NCI-H2171 treated with DMSO at 0.1 percent for 48 hours (cell line): ENCODE results near the gene NOD1.
A peak's percentile ranks its signal among the peaks of the same experiment; 100 is the strongest.
"Not testable (repeated sequence)": the region's sequence is repeated elsewhere in the genome, so short reads cannot be mapped to it uniquely, and the experiment has no call there.

ENCODE experiments used
- DNase-seq: peaks from one replicate; lab custom pipeline; 2025; lab: John Stamatoyannopoulos, UW

NOD1 gene

GRCh38 chr7:30413864-30414263 lies 64.7 kb downstream of the NOD1 start:
- DNase-seq, result no peak

GRCh38 chr7:30412782-30413504 lies 65.6 kb downstream of the NOD1 start:
- DNase-seq, result peak; percentile 39

- no peak for DNase-seq
These were observed 66.7 kb downstream of the NOD1 start for GRCh38 chr7:30411897-30412296.

GRCh38 chr7:30411173-30411572 lies 67.4 kb downstream of the NOD1 start:
- DNase-seq, result no peak

GRCh38 chr7:30406664-30407425 lies 71.7 kb downstream of the NOD1 start:
- DNase-seq, result no peak

DNA sequence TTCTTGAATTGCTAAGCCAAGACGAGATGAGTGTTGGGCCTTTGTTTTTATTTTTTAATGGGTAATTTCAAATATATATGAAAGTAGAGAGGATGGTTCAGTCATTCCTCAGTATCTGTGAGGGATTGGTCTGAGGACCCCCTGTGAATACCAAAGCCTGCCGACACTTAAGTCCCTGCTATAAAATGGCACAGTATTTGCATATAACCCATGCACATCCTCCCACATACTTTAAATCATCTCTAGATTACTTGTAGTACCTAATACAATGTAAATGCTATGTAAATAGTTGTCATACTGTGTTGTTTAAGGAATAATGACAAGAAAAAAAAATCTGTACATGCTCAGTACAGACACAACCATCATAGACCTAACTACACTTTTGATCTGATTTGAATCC lies 73.4 kb downstream of the NOD1 start:
- no peak for DNase-seq

GRCh38 chr7:30403477-30403876 lies 75.1 kb downstream of the NOD1 start:
- DNase-seq, result no peak

DNA sequence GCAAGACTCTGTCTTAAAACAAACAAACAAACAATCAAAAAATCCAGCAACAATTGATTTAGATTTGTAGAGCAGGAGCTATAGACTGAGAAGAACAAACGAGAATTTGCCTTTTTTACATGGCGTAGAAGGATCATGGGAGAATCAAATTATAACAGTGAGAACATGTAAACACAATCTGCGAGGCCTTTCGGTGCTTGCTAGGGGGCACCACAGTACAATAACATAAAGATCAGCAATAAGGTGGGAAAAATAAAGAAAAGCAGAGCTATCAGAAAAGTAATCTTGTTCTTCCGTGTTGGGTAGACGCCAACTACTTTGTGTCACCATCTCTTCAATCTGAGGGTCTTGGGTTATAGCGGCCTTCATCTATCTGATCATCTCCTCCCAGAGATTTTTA lies 82.2 kb downstream of the NOD1 start:
- DNase-seq, result peak; percentile 12

- no peak for DNase-seq
These were observed 82.9 kb downstream of the NOD1 start for GRCh38 chr7:30395676-30396075.

GRCh38 chr7:30391806-30392205 lies 86.8 kb downstream of the NOD1 start:
- no peak for DNase-seq

DNA sequence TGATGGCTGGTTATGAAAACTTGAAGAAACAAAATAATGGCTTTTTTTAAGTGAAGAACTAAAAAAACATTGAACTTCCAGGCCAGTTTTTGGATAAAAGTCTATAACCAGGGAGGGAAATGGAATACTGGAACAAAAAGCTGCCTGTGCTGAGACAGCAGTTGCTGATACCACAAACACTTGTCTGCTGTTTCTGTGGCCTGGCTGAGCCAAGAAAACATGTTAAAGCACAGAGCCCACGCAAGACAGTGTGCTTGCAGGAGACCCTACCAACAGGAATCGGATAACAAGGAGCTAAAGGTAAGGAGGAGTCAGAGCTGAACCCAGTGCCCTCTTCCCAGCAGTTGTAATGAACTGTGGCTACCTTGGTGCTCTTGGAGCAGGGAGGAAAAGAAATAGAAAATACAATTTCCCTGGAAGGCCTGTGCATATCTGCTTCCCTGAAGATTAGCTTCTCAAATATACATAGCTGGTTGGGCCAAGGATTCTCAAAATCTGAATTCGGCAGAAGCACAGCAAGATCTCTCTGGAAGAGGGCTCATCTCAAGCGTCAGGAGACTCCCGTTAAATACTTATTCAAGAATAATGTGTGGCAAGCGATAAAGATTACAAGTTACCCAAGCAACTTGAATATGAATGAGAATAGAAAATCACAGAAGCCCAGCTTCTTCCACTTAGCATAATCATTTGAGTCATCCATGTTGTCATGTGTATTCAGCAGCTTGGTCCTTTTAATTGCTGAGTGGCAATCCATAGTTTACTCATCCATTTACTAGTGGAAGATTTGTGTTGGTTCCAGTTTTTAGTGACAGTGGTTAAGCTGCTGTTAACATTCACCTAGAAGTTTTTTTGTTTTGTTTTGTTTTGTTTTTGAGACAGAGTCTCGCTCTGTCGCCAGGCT lies 87.6 kb downstream of the NOD1 start:
- DNase-seq, result no peak

GRCh38 chr7:30389791-30390190 lies 88.8 kb downstream of the NOD1 start:
- DNase-seq, result no peak

DNA sequence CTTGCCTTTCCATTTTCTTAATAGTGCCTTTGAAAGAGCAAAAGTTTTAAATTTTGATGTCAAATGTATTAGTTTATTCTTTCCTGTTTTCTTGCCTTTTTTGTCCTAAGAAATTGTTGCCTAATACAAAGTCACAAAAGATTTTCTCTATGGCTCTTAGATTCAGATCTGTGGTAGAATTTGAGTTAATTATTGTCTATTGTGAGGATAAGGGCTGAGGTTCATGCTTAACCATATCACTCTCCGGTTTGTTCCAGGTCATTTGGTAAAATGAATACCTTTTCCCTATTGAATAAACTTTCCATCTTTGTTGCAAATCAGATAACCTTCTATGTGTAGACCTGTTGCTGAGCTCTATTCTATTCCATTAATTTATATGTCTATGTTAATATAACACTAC lies 96.0 kb downstream of the NOD1 start:
- no peak for DNase-seq

GRCh38 chr7:30380824-30381223 lies 97.8 kb downstream of the NOD1 start:
- DNase-seq, result not testable (repeated sequence)

GRCh38 chr7:30380294-30380693 lies 98.3 kb downstream of the NOD1 start:
- DNase-seq, result no peak

DNA sequence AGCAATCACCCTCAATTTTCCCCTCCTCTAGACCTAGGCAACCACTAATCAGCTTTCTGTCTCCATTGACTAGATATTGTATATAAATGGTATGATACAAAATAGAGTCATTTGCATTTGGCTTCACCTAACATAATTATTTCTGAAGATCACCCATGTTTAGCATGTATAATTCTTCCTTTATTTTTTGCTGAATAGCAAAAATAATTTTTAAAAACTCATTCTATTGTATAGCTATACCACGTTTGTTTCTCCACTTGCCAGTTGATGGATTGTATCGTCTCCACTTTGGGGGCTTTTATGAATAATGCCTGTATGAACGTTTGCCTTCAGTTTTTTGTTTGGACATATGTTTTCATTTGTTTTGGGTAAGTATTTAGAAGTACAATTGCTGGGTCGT lies 98.8 kb downstream of the NOD1 start:
- no peak for DNase-seq

- no peak for DNase-seq
These were observed 99.5 kb downstream of the NOD1 start for GRCh38 chr7:30379131-30379530.

GRCh38 chr7:30378275-30378674 lies 100.3 kb downstream of the NOD1 start:
- no peak for DNase-seq
